Measurements from ENCODE around the gene RHEB. TPM values are rescaled to one million over a fixed set of nuclear protein-coding genes. Genes with fewer than 3 reads are reported as not detected.

RHEB gene
- total and polyA plus RNA-seq, 2 of the 13 experiments (the other 11 are each of a cell fraction or from before 2014, with no cell fraction given) = 55.0 to 77.6 TPM

DNA sequence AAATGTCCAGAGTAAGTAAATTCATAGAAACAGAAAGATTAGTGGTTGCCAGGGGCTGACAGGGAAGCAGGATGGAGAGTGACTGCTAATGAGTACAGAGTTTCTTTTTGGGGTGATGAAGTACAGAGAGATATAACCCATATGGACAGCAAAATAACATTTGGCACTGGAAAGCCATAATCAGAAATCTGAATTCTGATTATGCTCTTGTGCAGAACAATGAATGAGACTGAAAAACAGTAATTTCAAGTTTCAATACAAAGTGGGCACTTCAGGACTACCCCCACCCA is 4.5 kb downstream of the RHEB start (continued):
- TF ChIP-seq, protein P1, sequence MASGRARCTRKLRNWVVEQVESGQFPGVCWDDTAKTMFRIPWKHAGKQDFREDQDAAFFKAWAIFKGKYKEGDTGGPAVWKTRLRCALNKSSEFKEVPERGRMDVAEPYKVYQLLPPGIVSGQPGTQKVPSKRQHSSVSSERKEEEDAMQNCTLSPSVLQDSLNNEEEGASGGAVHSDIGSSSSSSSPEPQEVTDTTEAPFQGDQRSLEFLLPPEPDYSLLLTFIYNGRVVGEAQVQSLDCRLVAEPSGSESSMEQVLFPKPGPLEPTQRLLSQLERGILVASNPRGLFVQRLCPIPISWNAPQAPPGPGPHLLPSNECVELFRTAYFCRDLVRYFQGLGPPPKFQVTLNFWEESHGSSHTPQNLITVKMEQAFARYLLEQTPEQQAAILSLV (CRISPR knock-in tag; IDR thresholded peaks at IDR 0.05; ENCODE audit: borderline replicate concordance) = no peak
- TF ChIP-seq ZNF883 (CRISPR knock-in tag; IDR thresholded peaks at IDR 0.05; ENCODE audit: not compliant biosample characterization) = no peak

DNA sequence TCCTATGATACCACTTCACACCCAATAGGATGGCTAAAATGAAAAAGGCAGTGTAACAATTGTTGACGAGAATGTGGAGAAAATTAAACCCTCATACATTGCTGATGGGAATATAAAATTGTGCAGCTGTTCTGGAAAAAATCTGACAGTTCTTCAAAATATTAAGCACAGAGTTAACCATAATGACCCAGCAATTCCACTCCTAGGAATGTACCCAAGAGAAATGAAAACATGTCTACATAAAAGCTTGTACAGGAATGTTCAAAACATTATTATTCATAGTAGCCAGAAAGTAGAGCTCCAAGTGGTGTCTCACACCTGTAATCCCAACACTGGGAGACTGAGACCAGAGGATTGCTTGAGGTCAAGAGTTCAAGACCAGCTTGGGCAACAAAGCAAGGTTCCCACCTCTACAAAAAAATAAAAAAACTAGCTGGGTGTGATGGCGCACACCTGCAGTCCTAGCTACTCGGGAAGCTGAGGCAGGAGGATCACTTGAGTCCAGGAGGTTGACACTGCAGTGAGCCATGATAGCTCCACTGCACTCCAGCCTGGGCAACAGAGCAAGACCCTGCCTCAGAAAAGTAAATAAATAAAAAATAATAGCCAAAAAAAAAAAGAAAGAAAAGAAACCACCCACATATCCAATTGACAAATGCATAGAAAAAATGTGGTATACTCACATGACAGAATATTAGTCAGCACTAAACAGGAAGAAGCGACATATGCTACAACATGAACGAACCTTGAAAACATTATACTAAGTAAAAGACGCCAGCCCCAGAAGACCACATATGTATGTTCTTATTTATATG is 5.0 kb downstream of the RHEB start:
- H4K20me1 ChIP-seq (ENCODE audit: insufficient read depth, low read length) = peaks cover 74% of the 10 kb centered on the region

DNA sequence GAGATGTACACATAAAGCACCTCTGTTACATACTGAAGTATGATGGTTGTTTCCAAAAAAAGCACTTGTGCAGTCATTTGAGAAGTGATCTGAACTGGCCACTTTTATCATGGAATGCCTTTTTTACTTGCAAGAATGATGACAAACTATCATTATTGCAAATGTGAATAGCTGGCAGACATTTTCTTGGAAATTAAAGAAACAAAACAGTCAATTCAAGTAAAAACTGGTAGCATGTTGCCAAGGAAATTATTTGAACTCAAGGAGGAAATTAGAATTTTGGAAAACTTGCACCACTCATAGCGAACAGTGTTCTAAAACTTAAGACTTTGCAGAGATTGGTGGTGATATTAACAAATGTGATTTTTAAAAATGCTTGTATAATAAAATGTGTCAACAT is 6.6 kb downstream of the RHEB start:
- Histone ChIP-seq H3K27ac (ENCODE audit: extremely low read length, insufficient read depth, low read length) (no peak overlapping the region), H3K4me2 (ENCODE audit: low read depth, low read length) (no peak overlapping the region), H3K4me3 (replicated peaks in 1 of 3; ENCODE audit: insufficient read depth in 1 of 3, low read depth in 2 of 3, low read length in 3 of 3) (no peak overlapping the region), H3K9me3 (ENCODE audit: low read length) (no peaks in the 10 kb centered on the region), H2AFZ (ENCODE audit: low read length) (no peak overlapping the region), H3K36me3 (replicated peaks in 1 of 2; ENCODE audit: control insufficient read depth in 1 of 2, insufficient read depth in 2 of 2, low read length in 2 of 2) (no peaks in the 10 kb centered on the region; a peak in 1 of 5 replicates), H3K27me3 (ENCODE audit: control insufficient read depth in 1 of 2, insufficient read depth in 2 of 2, low read length in 2 of 2) (no peaks in the 10 kb centered on the region), H3K4me1 (ENCODE audit: insufficient read depth, low read length) (peaks cover 43% of the 10 kb centered on the region), H3K9ac (ENCODE audit: insufficient read depth, low read depth, low read length) (no peak overlapping the region), H3K79me2 (ENCODE audit: insufficient read depth, low read length) (peaks cover 97% of the 10 kb centered on the region), H4K20me1 (ENCODE audit: insufficient read depth, low read length) (peaks cover 78% of the 10 kb centered on the region)
- in situ Hi-C loops (cut with HindIII; ENCODE audit: extremely low pct_ligation_motif_present, low pct_unique_long_range_greater_than_20kb) (no loop called here), intact Hi-C loops (cut with micrococcal nuclease; ENCODE audit: unreplicated experiment) (no loop called here)
- DNase-seq (ENCODE audit: low spot score) = no peak
- no TSS peak for BruUV-seq (replicated peaks)
- POLR2A ChIA-PET = no interaction called here
- ATAC-seq = no peak
- no peak for FAIRE-seq
- 93% methylated on average over 1 of the region's 1 CpG for WGBS (ENCODE audit: low lambda C conversion rate)
- CTCF ChIA-PET (ENCODE audit: low intra/inter-chr PET ratio, low total read pairs) = no interaction called here
- no peak for TF ChIP-seq ZZZ3 (CRISPR knock-in tag; IDR thresholded peaks at IDR 0.05; ENCODE audit: borderline replicate concordance)
- TF ChIP-seq, protein P2, sequence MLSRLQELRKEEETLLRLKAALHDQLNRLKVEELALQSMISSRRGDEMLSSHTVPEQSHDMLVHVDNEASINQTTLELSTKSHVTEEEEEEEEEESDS (CRISPR knock-in tag; IDR thresholded peaks at IDR 0.05; ENCODE audit: borderline replicate concordance) = no peak
- no peak for TF ChIP-seq SETDB1 (CRISPR knock-in tag; IDR thresholded peaks at IDR 0.05; ENCODE audit: borderline replicate concordance)
- TF ChIP-seq ZMYM2 (CRISPR knock-in tag; IDR thresholded peaks at IDR 0.05) = no peak
- no peak for TF ChIP-seq ZNF430 (CRISPR knock-in tag; IDR thresholded peaks at IDR 0.05)
- no peak for TF ChIP-seq ISL2 (CRISPR knock-in tag; IDR thresholded peaks at IDR 0.05)
- no peak for TF ChIP-seq RBM22 (optimal IDR thresholded peaks at IDR 0.05; ENCODE audit: low read length)
- no peak for TF ChIP-seq ZNF788 (CRISPR knock-in tag; IDR thresholded peaks at IDR 0.05; ENCODE audit: borderline replicate concordance)
- TF ChIP-seq, protein P3, sequence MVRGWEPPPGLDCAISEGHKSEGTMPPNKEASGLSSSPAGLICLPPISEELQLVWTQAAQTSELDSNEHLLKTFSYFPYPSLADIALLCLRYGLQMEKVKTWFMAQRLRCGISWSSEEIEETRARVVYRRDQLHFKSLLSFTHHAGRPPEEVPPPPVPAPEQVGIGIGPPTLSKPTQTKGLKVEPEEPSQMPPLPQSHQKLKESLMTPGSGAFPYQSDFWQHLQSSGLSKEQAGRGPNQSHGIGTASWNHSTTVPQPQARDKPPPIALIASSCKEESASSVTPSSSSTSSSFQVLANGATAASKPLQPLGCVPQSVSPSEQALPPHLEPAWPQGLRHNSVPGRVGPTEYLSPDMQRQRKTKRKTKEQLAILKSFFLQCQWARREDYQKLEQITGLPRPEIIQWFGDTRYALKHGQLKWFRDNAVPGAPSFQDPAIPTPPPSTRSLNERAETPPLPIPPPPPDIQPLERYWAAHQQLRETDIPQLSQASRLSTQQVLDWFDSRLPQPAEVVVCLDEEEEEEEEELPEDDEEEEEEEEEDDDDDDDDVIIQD (CRISPR knock-in tag; IDR thresholded peaks at IDR 0.05; ENCODE audit: low read depth) = no peak
- TF ChIP-seq MAFK (conservative IDR thresholded peaks at IDR 0.05 in 1 of 2, IDR thresholded peaks at IDR 0.05 in 1 of 2; ENCODE audit: low read length in 2 of 2) = no peak

More for the DNA sequence above, 5.0 kb downstream of the RHEB start:
- no peaks in the 10 kb centered on the region; a peak in 1 of 5 replicates for H3K36me3 ChIP-seq (replicated peaks in 1 of 2; ENCODE audit: control insufficient read depth in 1 of 2, insufficient read depth in 2 of 2, low read length in 2 of 2)
- no peak overlapping the region for H3K4me3 ChIP-seq (replicated peaks in 1 of 3; ENCODE audit: insufficient read depth in 1 of 3, low read depth in 2 of 3, low read length in 3 of 3)
- H3K27me3 ChIP-seq (ENCODE audit: control insufficient read depth in 1 of 2, insufficient read depth in 2 of 2, low read length in 2 of 2) = no peaks in the 10 kb centered on the region; a peak in 1 of 5 replicates
- TF ChIP-seq CCDC6 (CRISPR knock-in tag; IDR thresholded peaks at IDR 0.05) (no peak), ZNF121 (CRISPR knock-in tag; IDR thresholded peaks at IDR 0.05) (peak; percentile 81)
- no peaks in the 10 kb centered on the region for H3K9me3 ChIP-seq (ENCODE audit: low read length)
- peaks cover 43% of the 10 kb centered on the region for H3K4me1 ChIP-seq (ENCODE audit: insufficient read depth, low read length)
- CTCF ChIA-PET (ENCODE audit: low intra/inter-chr PET ratio, low total read pairs) = no interaction called here
- DNase-seq (ENCODE audit: low spot score) = no peak
- POLR2A ChIA-PET = no interaction called here
- H3K79me2 ChIP-seq (ENCODE audit: insufficient read depth, low read length) = peaks cover 90% of the 10 kb centered on the region
- H3K27ac ChIP-seq (ENCODE audit: extremely low read length, insufficient read depth, low read length) = no peak overlapping the region
- BruUV-seq (replicated peaks) = no TSS peak
- no peak overlapping the region for H3K4me2 ChIP-seq (ENCODE audit: low read depth, low read length)
- WGBS (ENCODE audit: low lambda C conversion rate) = 96% methylated on average over 6 of the region's 6 CpGs
- no peak for ATAC-seq
- no peak for FAIRE-seq
- intact Hi-C loops (cut with micrococcal nuclease; ENCODE audit: unreplicated experiment) (no loop called here), in situ Hi-C loops (cut with HindIII; ENCODE audit: extremely low pct_ligation_motif_present, low pct_unique_long_range_greater_than_20kb) (no loop called here)
- no peak overlapping the region for H3K9ac ChIP-seq (ENCODE audit: insufficient read depth, low read depth, low read length)
- H2AFZ ChIP-seq (ENCODE audit: low read length) = no peak overlapping the region

Data from HepG2 (cell line).